ENCODE measurements around the gene CAMSAP2. TPM values are rescaled to one million over a fixed set of nuclear protein-coding genes. Genes with fewer than 3 reads are reported as not detected.

The CAMSAP2 gene
- total RNA-seq (2014; rRNA removed; shearing (Covaris generic)): 17.0 and 17.8 TPM in 2 replicates
- polyA plus RNA-seq (2015; cell fraction: cytosol; rRNA removed): 11.7 and 15.6 TPM in 2 replicates
- 18.1 and 24.1 TPM in 2 replicates for polyA plus RNA-seq (2015; cell fraction: nucleus; rRNA removed)

- DNase-seq (ENCODE audit: low read depth): peak; percentile 85
These were observed at the start of gene CAMSAP2 for GRCh38 chr1:200738327-200738948. CAMSAP2 (plus strand) TSS chr1:200738893; CDS start chr1:200739828, 935 bp downstream.

- DNase-seq (ENCODE audit: low read depth): no peak
These were observed 46.4 kb upstream of the CAMSAP2 start for GRCh38 chr1:200692316-200692715.

- no peak for DNase-seq (ENCODE audit: low read depth)
These were observed 45.4 kb upstream of the CAMSAP2 start for GRCh38 chr1:200693327-200693726.

GRCh38 chr1:200694738-200695137 lies 44.0 kb upstream of the CAMSAP2 start:
- no peak for DNase-seq (ENCODE audit: low read depth)

- DNase-seq (ENCODE audit: low read depth): peak; percentile 87
These were observed 38.8 kb upstream of the CAMSAP2 start for GRCh38 chr1:200699871-200700270.

GRCh38 chr1:200704986-200705500 lies 33.6 kb upstream of the CAMSAP2 start:
- no peak for DNase-seq (ENCODE audit: low read depth)

GRCh38 chr1:200706111-200706814 lies 32.4 kb upstream of the CAMSAP2 start:
- no peak for DNase-seq (ENCODE audit: low read depth)

GRCh38 chr1:200707116-200707515 lies 31.6 kb upstream of the CAMSAP2 start:
- DNase-seq (ENCODE audit: low read depth): no peak

GRCh38 chr1:200708161-200708560 lies 30.5 kb upstream of the CAMSAP2 start:
- DNase-seq (ENCODE audit: low read depth): no peak

- DNase-seq (ENCODE audit: low read depth): peak; percentile 28
These were observed 29.9 kb upstream of the CAMSAP2 start for GRCh38 chr1:200708769-200709168.

GRCh38 chr1:200710166-200710565 lies 28.5 kb upstream of the CAMSAP2 start:
- no peak for DNase-seq (ENCODE audit: low read depth)

- no peak for DNase-seq (ENCODE audit: low read depth)
These were observed 24.0 kb upstream of the CAMSAP2 start for GRCh38 chr1:200714504-200715187.

GRCh38 chr1:200720199-200720598 lies 18.5 kb upstream of the CAMSAP2 start:
- no peak for DNase-seq (ENCODE audit: low read depth)

- DNase-seq (ENCODE audit: low read depth): peak; percentile 67
These were observed 14.6 kb upstream of the CAMSAP2 start for GRCh38 chr1:200724064-200724463.

GRCh38 chr1:200727257-200727656 lies 11.4 kb upstream of the CAMSAP2 start:
- DNase-seq (ENCODE audit: low read depth): no peak

GRCh38 chr1:200729863-200730262 lies 8.8 kb upstream of the CAMSAP2 start:
- DNase-seq (ENCODE audit: low read depth): no peak

- DNase-seq (ENCODE audit: low read depth): no peak
These were observed 6.9 kb upstream of the CAMSAP2 start for GRCh38 chr1:200731654-200732332.

- no peak for DNase-seq (ENCODE audit: low read depth)
These were observed 6.3 kb upstream of the CAMSAP2 start for GRCh38 chr1:200732438-200732837.

GRCh38 chr1:200733907-200734306 lies 4.8 kb upstream of the CAMSAP2 start:
- no peak for DNase-seq (ENCODE audit: low read depth)

GRCh38 chr1:200737647-200738291 lies 924 bp upstream of the CAMSAP2 start:
- no peak for DNase-seq (ENCODE audit: low read depth)
